ENCODE measurements around the gene IL18R1. TPM values are rescaled to one million over a fixed set of nuclear protein-coding genes. Genes with fewer than 3 reads are reported as not detected.
"Not testable (repeated sequence)": the region's sequence is repeated elsewhere in the genome, so short reads cannot be mapped to it uniquely, and the experiment has no call there.

IL18R1 gene, protein sequence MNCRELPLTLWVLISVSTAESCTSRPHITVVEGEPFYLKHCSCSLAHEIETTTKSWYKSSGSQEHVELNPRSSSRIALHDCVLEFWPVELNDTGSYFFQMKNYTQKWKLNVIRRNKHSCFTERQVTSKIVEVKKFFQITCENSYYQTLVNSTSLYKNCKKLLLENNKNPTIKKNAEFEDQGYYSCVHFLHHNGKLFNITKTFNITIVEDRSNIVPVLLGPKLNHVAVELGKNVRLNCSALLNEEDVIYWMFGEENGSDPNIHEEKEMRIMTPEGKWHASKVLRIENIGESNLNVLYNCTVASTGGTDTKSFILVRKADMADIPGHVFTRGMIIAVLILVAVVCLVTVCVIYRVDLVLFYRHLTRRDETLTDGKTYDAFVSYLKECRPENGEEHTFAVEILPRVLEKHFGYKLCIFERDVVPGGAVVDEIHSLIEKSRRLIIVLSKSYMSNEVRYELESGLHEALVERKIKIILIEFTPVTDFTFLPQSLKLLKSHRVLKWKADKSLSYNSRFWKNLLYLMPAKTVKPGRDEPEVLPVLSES
- total RNA-seq, result 3.3 TPM
- polyA plus RNA-seq, result 3.3 TPM

- DNase-seq (ENCODE audit: extremely low spot score), result peak; percentile 14
- H3K4me3 ChIP-seq (ENCODE audit: low read depth, low read length), result peak within 1 kb of the TSS; percentile 54
- H3K36me3 ChIP-seq (ENCODE audit: insufficient read depth), result no peaks in the 10 kb centered on the region
- peak within 1 kb of the TSS; percentile 44 for H3K27ac ChIP-seq (ENCODE audit: low read depth)
- H3K4me1 ChIP-seq (ENCODE audit: insufficient read depth), result no peaks in the 10 kb centered on the region
- 4% methylated on average over 69 of the region's 69 CpGs for WGBS
These were observed at the start of gene IL18R1 for GRCh38 chr2:102355526-102356380. TSS of gene IL18R1 (plus strand) at chr2:102355796. CDS start at chr2:102362661, 6,865 bp downstream.

GRCh38 chr2:102306125-102306524 lies 49.5 kb upstream of the IL18R1 start:
- Histone ChIP-seq H3K27ac (ENCODE audit: low read depth) (no peak overlapping the region), H3K4me1 (ENCODE audit: insufficient read depth) (no peaks in the 10 kb centered on the region), H3K36me3 (ENCODE audit: insufficient read depth) (no peaks in the 10 kb centered on the region), H3K4me3 (ENCODE audit: low read depth, low read length) (no peak overlapping the region)
- no peak for DNase-seq (ENCODE audit: extremely low spot score)
- WGBS, result 57% methylated on average over 1 of the region's 1 CpG

GRCh38 chr2:102310964-102311640 lies 44.5 kb upstream of the IL18R1 start, which contains the start of gene IL1RL1:
TSS of gene IL1RL1 (plus strand) at chr2:102311563. CDS start at chr2:102338265, 26,702 bp downstream.
- Histone ChIP-seq H3K27ac (ENCODE audit: low read depth) (no peak within 1 kb of the TSS), H3K4me1 (ENCODE audit: insufficient read depth) (no peaks in the 10 kb centered on the region), H3K4me3 (ENCODE audit: low read depth, low read length) (no peak within 1 kb of the TSS), H3K36me3 (ENCODE audit: insufficient read depth) (no peaks in the 10 kb centered on the region)
- 60% methylated on average over 5 of the region's 5 CpGs for WGBS
- DNase-seq (ENCODE audit: extremely low spot score), result no peak

- H3K36me3 ChIP-seq (ENCODE audit: insufficient read depth), result no peaks in the 10 kb centered on the region
- WGBS, result 84% methylated on average over 2 of the region's 2 CpGs
- H3K4me3 ChIP-seq (ENCODE audit: low read depth, low read length), result no peak overlapping the region
- H3K4me1 ChIP-seq (ENCODE audit: insufficient read depth), result no peaks in the 10 kb centered on the region
- no peak overlapping the region for H3K27ac ChIP-seq (ENCODE audit: low read depth)
- DNase-seq (ENCODE audit: extremely low spot score), result no peak
These were observed 42.6 kb upstream of the IL18R1 start for GRCh38 chr2:102313025-102313424.

GRCh38 chr2:102313471-102313870 lies 42.1 kb upstream of the IL18R1 start:
- Histone ChIP-seq H3K36me3 (ENCODE audit: insufficient read depth) (no peaks in the 10 kb centered on the region), H3K27ac (ENCODE audit: low read depth) (no peak overlapping the region), H3K4me1 (ENCODE audit: insufficient read depth) (no peaks in the 10 kb centered on the region), H3K4me3 (ENCODE audit: low read depth, low read length) (no peak overlapping the region)
- no peak for DNase-seq (ENCODE audit: extremely low spot score)
- 88% methylated on average over 8 of the region's 8 CpGs for WGBS

DNA sequence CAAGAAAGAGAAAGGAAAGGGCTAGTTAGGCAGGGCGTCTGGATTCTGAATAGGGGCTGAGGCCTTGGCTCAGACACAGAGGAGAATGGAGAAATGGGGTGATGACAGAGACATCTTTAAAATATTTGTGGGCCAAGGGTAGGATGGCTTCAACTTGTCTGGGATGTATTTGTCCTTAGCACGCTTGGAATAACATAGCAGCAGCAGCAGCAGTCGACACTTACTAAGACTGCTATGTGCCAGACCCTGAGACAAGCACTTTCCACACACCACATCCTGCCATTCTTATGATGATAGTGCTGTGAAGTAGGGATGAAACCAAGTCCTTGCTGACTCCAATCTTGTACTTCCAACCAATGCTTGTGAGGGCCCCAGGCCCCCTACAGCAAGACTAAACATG lies 41.6 kb upstream of the IL18R1 start:
- WGBS, result 83% methylated on average over 3 of the region's 3 CpGs
- H3K27ac ChIP-seq (ENCODE audit: low read depth), result no peak overlapping the region

DNA sequence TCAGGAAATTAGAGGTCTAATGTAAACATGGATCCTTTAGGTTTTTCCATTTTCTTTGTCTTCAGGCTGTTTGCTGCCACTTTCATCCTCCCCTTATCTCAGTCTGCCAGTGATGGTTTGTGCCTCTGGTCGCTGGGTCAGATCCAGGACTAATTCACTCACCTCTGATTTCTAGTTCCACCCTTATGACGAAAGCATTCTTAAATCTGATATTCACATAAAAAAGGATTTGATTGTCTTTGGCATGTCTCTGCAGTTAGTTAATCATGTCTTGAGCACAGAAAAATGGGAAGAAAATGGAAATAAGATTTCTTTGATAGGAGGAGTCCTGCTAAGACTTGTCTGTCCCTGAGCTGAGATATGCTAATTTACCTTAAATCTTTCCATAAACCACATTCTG lies 39.7 kb upstream of the IL18R1 start:
- no peak overlapping the region for H3K4me3 ChIP-seq (ENCODE audit: low read depth, low read length)
- H3K27ac ChIP-seq (ENCODE audit: low read depth), result no peak overlapping the region
- no peaks in the 10 kb centered on the region for H3K4me1 ChIP-seq (ENCODE audit: insufficient read depth)
- no peaks in the 10 kb centered on the region for H3K36me3 ChIP-seq (ENCODE audit: insufficient read depth)
- no peak for DNase-seq (ENCODE audit: extremely low spot score)
- WGBS, result 40% methylated on average over 2 of the region's 2 CpGs

More for the DNA sequence above, 41.6 kb upstream of the IL18R1 start:
- Histone ChIP-seq H3K36me3 (ENCODE audit: insufficient read depth) (no peaks in the 10 kb centered on the region), H3K4me1 (ENCODE audit: insufficient read depth) (no peaks in the 10 kb centered on the region), H3K4me3 (ENCODE audit: low read depth, low read length) (no peak overlapping the region)
- DNase-seq (ENCODE audit: extremely low spot score), result no peak

DNA sequence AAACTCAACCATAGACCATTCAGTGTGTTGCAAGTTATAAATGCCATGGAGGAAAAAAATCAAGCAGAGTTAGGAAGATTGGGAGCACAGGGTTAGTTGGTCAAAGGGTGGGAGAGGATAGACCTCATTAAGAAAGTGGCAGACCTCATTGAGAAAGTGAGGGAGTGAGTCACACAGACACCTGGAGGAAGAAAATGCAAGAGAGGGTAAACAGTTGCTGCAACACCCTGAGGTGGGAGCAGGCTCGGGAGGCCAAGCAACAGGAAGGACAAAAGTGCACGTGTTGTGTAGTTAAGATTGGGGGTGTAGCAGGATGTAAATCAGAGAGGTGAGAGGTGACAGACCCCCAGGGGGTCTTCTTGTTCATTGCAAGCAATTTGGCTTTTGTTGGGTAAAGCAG lies 37.9 kb upstream of the IL18R1 start:
- Histone ChIP-seq H3K4me1 (ENCODE audit: insufficient read depth) (no peaks in the 10 kb centered on the region), H3K4me3 (ENCODE audit: low read depth, low read length) (no peak overlapping the region), H3K27ac (ENCODE audit: low read depth) (no peak overlapping the region), H3K36me3 (ENCODE audit: insufficient read depth) (no peaks in the 10 kb centered on the region)
- 16% methylated on average over 2 of the region's 2 CpGs for WGBS
- no peak for DNase-seq (ENCODE audit: extremely low spot score)

GRCh38 chr2:102318437-102318836 lies 37.2 kb upstream of the IL18R1 start:
- 86% methylated on average over 2 of the region's 2 CpGs for whole genome bisulfite sequencing

GRCh38 chr2:102321941-102322719 lies 33.5 kb upstream of the IL18R1 start:
- H3K4me3 ChIP-seq (ENCODE audit: low read depth, low read length), result no peak overlapping the region
- H3K27ac ChIP-seq (ENCODE audit: low read depth), result no peak overlapping the region
- no peak for DNase-seq (ENCODE audit: extremely low spot score)
- H3K36me3 ChIP-seq (ENCODE audit: insufficient read depth), result no peaks in the 10 kb centered on the region
- no peaks in the 10 kb centered on the region for H3K4me1 ChIP-seq (ENCODE audit: insufficient read depth)
- 75% methylated on average over 6 of the region's 6 CpGs for WGBS

More at GRCh38 chr2:102318437-102318836, 37.2 kb upstream of the IL18R1 start:
- H3K27ac ChIP-seq (ENCODE audit: low read depth), result no peak overlapping the region
- H3K36me3 ChIP-seq (ENCODE audit: insufficient read depth), result no peaks in the 10 kb centered on the region
- H3K4me1 ChIP-seq (ENCODE audit: insufficient read depth), result no peaks in the 10 kb centered on the region
- no peak for DNase-seq (ENCODE audit: extremely low spot score)
- H3K4me3 ChIP-seq (ENCODE audit: low read depth, low read length), result no peak overlapping the region

DNA sequence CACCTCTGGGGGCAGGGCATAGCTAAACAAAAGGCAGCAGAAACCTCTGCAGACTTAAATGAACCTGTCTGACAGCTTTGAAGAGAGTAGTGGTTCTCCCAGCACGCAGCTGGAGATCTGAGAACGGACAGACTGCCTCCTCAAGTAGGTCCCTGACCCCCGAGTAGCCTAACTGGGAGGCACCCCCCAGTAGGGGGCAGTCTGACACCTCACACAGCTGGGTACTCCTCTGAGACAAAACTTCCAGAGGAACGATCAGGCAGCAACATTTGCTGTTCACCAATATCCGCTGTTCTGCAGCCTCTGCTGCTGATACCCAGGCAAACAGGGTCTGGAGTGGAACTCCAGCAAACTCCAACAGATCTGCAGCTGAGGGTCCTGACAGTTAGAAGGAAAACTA lies 30.7 kb upstream of the IL18R1 start:
- not testable (repeated sequence) for H3K27ac ChIP-seq (ENCODE audit: low read depth); DNase-seq (ENCODE audit: extremely low spot score); H3K4me3 ChIP-seq (ENCODE audit: low read depth, low read length); H3K36me3 ChIP-seq (ENCODE audit: insufficient read depth); H3K4me1 ChIP-seq (ENCODE audit: insufficient read depth)
- WGBS, result 90% methylated on average over 5 of the region's 5 CpGs

GRCh38 chr2:102331311-102331980 lies 24.1 kb upstream of the IL18R1 start:
- no peaks in the 10 kb centered on the region for H3K36me3 ChIP-seq (ENCODE audit: insufficient read depth)
- 74% methylated on average over 5 of the region's 5 CpGs for WGBS
- H3K27ac ChIP-seq (ENCODE audit: low read depth), result no peak overlapping the region
- no peak overlapping the region for H3K4me3 ChIP-seq (ENCODE audit: low read depth, low read length)
- no peak for DNase-seq (ENCODE audit: extremely low spot score)
- H3K4me1 ChIP-seq (ENCODE audit: insufficient read depth), result no peaks in the 10 kb centered on the region
